Astrocyte of the spinal cord (primary cell): Measurements from ENCODE around the gene HES6.
A peak's percentile ranks its signal among the peaks of the same experiment; 100 is the strongest.

Experiments
- DNase-seq: peaks from one replicate; pipeline ENCODE4 v3.0.0; 2011; ENCODE audit warnings: low read depth, low spot score
- H3K4me3 ChIP-seq: 2 replicates; pipeline ENCODE4 v1.5.1; 2011; ENCODE audit warnings: low read depth, mild to moderate bottlenecking, low read length, moderate library complexity
- CTCF ChIP-seq: IDR thresholded peaks from 2 replicates; pipeline ENCODE4 v1.5.1; 2012; ENCODE audit warnings: low read depth, mild to moderate bottlenecking, low read length, inconsistent platforms
- in situ Hi-C: cut with HindIII; loops from 2 replicates; pipeline ENCODE4 v1.10.0; 2017; ENCODE audit warnings: low sequenced_read_pairs

HES6 gene

GRCh38 chr2:238244151-238244550, 4.3 kb upstream of the HES6 start:
- no peak for TF ChIP-seq CTCF

GRCh38 chr2:238243496-238244076, 3.7 kb upstream of the HES6 start:
- peak; percentile 43 for TF ChIP-seq CTCF
- no peak for DNase-seq
- H3K4me3 ChIP-seq, result no peak overlapping the region
- in situ Hi-C loops, result no loop called here

More at GRCh38 chr2:238244151-238244550, 4.3 kb upstream of the HES6 start:
- H3K4me3 ChIP-seq, result no peak overlapping the region
- no peak for DNase-seq
- in situ Hi-C loops, result no loop called here

GRCh38 chr2:238242731-238243495, 3.1 kb upstream of the HES6 start:
- in situ Hi-C loops, result no loop called here
- no peak for TF ChIP-seq CTCF
- no peak overlapping the region for H3K4me3 ChIP-seq
- DNase-seq, result no peak

GRCh38 chr2:238241970-238242369, 2.1 kb upstream of the HES6 start:
- in situ Hi-C loops, result no loop called here
- no peak for DNase-seq
- no peak for TF ChIP-seq CTCF
- no peak overlapping the region for H3K4me3 ChIP-seq

GRCh38 chr2:238240757-238241711, 1.2 kb upstream of the HES6 start:
- peak; percentile 44 for DNase-seq
- peak; percentile 3 for TF ChIP-seq CTCF
- H3K4me3 ChIP-seq, result no peak overlapping the region
- in situ Hi-C loops, result no loop called here

GRCh38 chr2:238239543-238239862, 335 bp downstream of the HES6 start:
- DNase-seq, result no peak
- in situ Hi-C loops, result no loop called here
- peak overlapping the region; percentile 35 for H3K4me3 ChIP-seq
- no peak for TF ChIP-seq CTCF
